Measurements from ENCODE around the gene CD58. TPM values are rescaled to one million over a fixed set of nuclear protein-coding genes. Genes with fewer than 3 reads are reported as not detected.

The CD58 gene
- total RNA-seq (ENCODE audit: low replicate concordance): 8.7 and 13.8 TPM in 2 replicates

GRCh38 chr1:116570358-116571214 is at the start of gene CD58:
Gene CD58, minus strand, starts transcription at chr1:116571026. Its CDS starts 54 bp downstream, at chr1:116570972.

Other genes starting within 250 kb of the CD58 start
- 125 and 152 TPM in 2 replicates for gene ATP1A1, start 197.8 kb downstream of the CD58 start, total RNA-seq (ENCODE audit: low replicate concordance)
- 0.47 and 1.1 TPM in 2 replicates for gene IGSF3, start 96.7 kb upstream of the CD58 start, total RNA-seq (ENCODE audit: low replicate concordance)
- gene CD2, start 183.4 kb upstream of the CD58 start, total RNA-seq (ENCODE audit: low replicate concordance): not detected in 2 replicates

Data from smooth muscle cell of the coronary artery (primary cell).